Measurements from ENCODE around the gene VMP1. TPM values are rescaled to one million over a fixed set of nuclear protein-coding genes. Genes with fewer than 3 reads are reported as not detected.

Gene VMP1
- total and polyA plus RNA-seq, 2 of the 13 experiments (the other 11 are each of a cell fraction or from before 2014, with no cell fraction given) = 186 to 271 TPM

DNA sequence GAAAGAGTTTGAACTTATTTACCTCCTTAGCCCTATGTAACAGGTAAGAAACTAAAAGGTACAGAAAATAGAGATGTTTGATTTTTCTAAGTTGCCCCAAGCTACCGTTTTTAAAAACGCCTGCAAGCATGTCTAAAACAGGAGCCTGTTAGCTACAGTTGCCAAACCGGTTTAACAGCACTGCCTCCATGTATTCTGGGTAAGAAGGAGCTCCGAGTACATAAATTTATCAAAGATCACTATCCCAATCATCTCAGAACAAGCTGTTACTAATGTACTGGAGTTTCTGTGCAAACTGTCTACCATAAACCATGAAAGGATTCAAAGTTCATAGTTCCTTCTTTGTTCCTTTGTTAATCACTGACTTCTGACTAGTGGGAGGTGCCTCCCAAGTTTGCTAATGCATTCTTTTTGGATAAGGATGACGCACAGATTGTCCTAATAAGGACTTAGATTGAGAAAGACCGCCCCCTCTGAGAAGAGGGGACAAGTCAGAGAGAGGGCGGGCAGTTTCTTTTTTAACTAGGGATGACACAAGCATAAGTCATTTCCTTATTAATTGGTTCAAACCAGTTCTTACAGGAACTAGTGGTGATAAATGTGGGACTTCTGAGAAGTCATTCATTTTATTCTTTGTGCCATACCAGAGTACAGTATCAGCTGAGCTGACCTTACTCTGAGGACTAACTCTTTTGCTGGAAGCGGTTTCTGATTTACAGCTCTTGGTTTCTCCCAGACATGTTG, 130.0 kb downstream of the VMP1 start (continued):
- TF ChIP-seq ARID5B (CRISPR knock-in tag; IDR thresholded peaks at IDR 0.05) (peak; percentile 93), GPN1 (CRISPR knock-in tag; IDR thresholded peaks at IDR 0.05; ENCODE audit: borderline replicate concordance) (no peak), FOXO1 (CRISPR knock-in tag; IDR thresholded peaks at IDR 0.05) (no peak; the same call in 1 of the 2 replicates), NPAS2 (CRISPR knock-in tag; IDR thresholded peaks at IDR 0.05; ENCODE audit: borderline replicate concordance) (no peak), ZNF780A (CRISPR knock-in tag; IDR thresholded peaks at IDR 0.05) (0 out of 2 replicates have a peak, but pooled peaks have one; percentile 21), GPBP1L1 (CRISPR knock-in tag; IDR thresholded peaks at IDR 0.05) (no peak), KDM6A (CRISPR knock-in tag; IDR thresholded peaks at IDR 0.05; ENCODE audit: low read depth) (peak; percentile 70), ZNF557 (CRISPR knock-in tag; IDR thresholded peaks at IDR 0.05) (no peak), RBAK (CRISPR knock-in tag; IDR thresholded peaks at IDR 0.05) (no peak), ZNF75D (CRISPR knock-in tag; IDR thresholded peaks at IDR 0.05; ENCODE audit: borderline replicate concordance) (no peak), ZBTB3 (CRISPR knock-in tag; IDR thresholded peaks at IDR 0.05; ENCODE audit: borderline replicate concordance, low read depth) (no peak), ZNF891 (CRISPR knock-in tag; IDR thresholded peaks at IDR 0.05) (no peak), ZFYVE20 (CRISPR knock-in tag; IDR thresholded peaks at IDR 0.05; ENCODE audit: borderline replicate concordance, low read depth) (no peak), CEBPZ (IDR thresholded peaks at IDR 0.05; ENCODE audit: low read length) (no peak), KDM2A (CRISPR knock-in tag; IDR thresholded peaks at IDR 0.05; ENCODE audit: borderline replicate concordance, low read depth) (no peak)
- TF ChIP-seq, protein P1, sequence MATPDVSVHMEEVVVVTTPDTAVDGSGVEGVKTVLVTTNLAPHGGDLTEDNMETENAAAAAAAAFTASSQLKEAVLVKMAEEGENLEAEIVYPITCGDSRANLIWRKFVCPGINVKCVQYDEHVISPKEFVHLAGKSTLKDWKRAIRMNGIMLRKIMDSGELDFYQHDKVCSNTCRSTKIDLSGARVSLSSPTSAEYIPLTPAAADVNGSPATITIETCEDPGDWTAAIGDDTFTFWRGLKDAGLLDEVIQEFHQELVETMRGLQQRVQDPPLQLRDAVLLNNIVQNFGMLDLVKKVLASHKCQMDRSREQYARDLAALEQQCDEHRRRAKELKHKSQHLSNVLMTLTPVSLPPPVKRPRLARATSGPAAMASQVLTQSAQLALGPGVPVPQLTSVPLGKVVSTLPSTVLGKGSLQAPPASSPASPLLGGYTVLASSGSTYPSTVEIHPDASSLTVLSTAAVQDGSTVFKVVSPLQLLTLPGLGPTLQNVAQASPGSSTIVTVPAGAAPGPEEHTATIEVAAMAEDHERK (CRISPR knock-in tag; IDR thresholded peaks at IDR 0.05; ENCODE audit: low read depth) = no peak
- TF ChIP-seq, protein P2, sequence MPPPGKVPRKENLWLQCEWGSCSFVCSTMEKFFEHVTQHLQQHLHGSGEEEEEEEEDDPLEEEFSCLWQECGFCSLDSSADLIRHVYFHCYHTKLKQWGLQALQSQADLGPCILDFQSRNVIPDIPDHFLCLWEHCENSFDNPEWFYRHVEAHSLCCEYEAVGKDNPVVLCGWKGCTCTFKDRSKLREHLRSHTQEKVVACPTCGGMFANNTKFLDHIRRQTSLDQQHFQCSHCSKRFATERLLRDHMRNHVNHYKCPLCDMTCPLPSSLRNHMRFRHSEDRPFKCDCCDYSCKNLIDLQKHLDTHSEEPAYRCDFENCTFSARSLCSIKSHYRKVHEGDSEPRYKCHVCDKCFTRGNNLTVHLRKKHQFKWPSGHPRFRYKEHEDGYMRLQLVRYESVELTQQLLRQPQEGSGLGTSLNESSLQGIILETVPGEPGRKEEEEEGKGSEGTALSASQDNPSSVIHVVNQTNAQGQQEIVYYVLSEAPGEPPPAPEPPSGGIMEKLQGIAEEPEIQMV (CRISPR knock-in tag; IDR thresholded peaks at IDR 0.05; ENCODE audit: low read depth) = no peak
